Breast epithelium (tissue), 3 donors: ENCODE results near the gene FBXW10.
"Not testable (repeated sequence)": the region's sequence is repeated elsewhere in the genome, so short reads cannot be mapped to it uniquely, and the experiment has no call there.

Source experiments
- POLR2A ChIP-seq: fragments of 450-650 bp; IDR thresholded peaks from one replicate; pipeline ENCODE4 v1.6.1; 2016; ENCODE audit warnings: antibody characterized with exemption, mild to moderate bottlenecking, moderate library complexity
- POLR2AphosphoS5 ChIP-seq, 3 donors: sonication (generic); formaldehyde crosslinking; IDR thresholded peaks; one replicate each; pipeline ENCODE4 v1.6.1; 2017; ENCODE audit warnings: antibody characterized with exemption in 3 of 3
- TF ChIP-seq, protein P1 (sequence below), 3 donors: fragments of 450-650 bp; IDR thresholded peaks; one replicate each; pipeline ENCODE4 v1.5.1; 2016 to 2017; ENCODE audit warnings: antibody characterized with exemption in 3 of 3, mild to moderate bottlenecking in 3 of 3, moderate library complexity in 3 of 3

DNA sequence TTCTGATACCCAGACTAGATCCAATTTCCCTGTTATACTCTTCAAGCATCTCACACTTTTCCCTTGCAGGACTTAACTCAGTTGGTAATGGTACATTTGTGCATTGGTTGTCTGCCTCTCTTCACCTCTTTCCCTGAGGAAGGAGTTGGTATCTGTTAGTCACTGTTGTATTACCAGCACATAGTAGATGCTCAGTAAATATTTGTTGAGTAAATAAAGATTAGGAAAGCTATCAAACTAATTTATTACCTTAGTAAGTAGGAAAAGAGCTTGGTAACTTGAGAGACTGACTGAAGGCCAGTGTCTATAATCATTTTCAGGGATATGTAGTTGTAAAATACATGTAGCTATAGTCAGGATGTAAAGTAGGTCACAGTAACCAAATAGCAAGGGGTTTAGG is 53.0 kb downstream of the FBXW10 start:
- not testable (repeated sequence) for TF ChIP-seq POLR2AphosphoS5 (IDR thresholded peaks at IDR 0.05); POLR2A
- TF ChIP-seq, protein P1, sequence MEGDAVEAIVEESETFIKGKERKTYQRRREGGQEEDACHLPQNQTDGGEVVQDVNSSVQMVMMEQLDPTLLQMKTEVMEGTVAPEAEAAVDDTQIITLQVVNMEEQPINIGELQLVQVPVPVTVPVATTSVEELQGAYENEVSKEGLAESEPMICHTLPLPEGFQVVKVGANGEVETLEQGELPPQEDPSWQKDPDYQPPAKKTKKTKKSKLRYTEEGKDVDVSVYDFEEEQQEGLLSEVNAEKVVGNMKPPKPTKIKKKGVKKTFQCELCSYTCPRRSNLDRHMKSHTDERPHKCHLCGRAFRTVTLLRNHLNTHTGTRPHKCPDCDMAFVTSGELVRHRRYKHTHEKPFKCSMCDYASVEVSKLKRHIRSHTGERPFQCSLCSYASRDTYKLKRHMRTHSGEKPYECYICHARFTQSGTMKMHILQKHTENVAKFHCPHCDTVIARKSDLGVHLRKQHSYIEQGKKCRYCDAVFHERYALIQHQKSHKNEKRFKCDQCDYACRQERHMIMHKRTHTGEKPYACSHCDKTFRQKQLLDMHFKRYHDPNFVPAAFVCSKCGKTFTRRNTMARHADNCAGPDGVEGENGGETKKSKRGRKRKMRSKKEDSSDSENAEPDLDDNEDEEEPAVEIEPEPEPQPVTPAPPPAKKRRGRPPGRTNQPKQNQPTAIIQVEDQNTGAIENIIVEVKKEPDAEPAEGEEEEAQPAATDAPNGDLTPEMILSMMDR (IDR thresholded peaks at IDR 0.05), result not testable (repeated sequence)
